HG03521 (cell line): ENCODE data around the gene FYCO1.

Source experiments
- ATAC-seq: cut with Tn5 transposase; IDR thresholded peaks from one replicate; pipeline ENCODE4 v1.9.1; 2021; ENCODE audit warnings: mild to moderate bottlenecking, moderate library complexity; ENCODE audit not compliant: unreplicated experiment

The FYCO1 gene

DNA sequence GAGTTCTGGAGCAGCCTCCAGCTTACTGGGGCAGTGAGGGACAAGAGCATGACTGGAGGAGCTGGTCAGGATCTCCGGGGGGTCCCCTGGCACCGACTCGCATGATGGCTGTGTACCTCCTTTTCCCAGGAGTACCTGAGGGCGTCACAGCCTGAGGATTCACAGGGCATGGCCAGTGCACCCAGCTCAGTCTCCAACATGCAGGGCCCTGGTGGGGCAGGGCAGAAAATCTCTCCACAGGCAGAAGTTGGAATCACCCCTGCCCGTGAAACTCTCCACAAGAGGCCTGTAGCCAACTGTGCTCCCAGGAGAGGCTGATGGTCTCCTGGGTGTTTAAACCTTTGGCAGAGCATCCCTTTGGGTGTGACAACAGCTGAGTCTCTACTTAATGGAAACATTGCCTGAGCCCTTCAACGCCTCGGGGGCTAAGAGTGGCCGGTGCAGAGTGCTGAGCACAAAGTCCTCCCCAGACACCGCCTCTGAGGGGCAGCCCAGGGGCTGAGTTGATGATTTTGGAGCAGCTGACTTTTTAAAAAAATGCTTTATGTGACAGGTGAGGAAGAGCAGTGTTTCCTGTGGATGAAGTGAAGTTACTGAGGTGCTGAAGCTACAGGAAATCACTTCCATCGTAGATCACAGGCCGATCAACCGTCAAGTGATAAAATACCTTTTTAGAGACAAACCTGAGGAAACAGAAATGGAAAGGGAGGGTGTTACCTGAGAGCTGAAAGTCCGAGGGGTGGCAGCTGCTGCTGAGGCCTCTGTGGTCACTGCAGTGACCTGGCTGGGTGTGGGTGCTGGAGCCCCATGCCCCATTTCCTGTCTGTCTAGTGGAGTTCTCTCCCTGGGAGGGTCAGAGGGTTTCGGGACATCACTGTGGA lies 74.2 kb downstream of the FYCO1 start:
- ATAC-seq, result no peak

DNA sequence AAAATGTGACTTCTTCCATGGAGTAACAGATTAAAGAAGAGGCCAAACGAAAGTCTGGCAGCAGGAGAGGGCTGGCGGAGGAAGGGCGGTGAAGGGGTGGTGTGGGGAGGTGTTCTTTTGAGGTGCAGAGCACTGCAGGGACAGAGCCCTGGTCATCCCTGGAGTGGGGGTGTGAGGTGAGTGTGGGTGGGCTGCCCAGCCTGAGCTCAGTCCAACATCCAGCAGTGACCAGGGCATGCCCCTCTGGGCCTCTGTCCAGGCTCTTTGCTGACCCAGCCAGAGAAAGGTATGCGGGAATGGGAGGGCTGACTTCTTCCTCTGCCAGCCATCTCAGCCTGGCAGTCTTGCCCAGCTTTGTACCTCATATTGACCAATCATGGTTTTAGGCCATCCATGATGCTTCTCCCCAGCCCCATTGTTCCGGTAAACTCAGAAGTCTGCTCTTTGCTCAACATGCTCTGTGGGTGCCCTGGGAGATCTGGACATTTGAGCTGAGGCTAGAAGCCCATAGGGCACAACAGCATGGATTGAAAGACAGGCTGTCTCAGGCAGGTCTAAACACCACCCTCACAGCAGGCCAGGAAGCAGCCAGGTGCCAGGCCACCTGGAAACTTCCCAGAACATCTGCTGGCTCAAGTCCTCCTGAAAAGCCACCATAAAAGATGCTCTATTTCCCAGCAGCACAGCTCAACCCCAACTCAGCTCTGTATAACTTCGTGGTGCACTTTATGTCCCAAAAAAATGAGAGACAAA lies 78.3 kb downstream of the FYCO1 start:
- no peak for ATAC-seq

DNA sequence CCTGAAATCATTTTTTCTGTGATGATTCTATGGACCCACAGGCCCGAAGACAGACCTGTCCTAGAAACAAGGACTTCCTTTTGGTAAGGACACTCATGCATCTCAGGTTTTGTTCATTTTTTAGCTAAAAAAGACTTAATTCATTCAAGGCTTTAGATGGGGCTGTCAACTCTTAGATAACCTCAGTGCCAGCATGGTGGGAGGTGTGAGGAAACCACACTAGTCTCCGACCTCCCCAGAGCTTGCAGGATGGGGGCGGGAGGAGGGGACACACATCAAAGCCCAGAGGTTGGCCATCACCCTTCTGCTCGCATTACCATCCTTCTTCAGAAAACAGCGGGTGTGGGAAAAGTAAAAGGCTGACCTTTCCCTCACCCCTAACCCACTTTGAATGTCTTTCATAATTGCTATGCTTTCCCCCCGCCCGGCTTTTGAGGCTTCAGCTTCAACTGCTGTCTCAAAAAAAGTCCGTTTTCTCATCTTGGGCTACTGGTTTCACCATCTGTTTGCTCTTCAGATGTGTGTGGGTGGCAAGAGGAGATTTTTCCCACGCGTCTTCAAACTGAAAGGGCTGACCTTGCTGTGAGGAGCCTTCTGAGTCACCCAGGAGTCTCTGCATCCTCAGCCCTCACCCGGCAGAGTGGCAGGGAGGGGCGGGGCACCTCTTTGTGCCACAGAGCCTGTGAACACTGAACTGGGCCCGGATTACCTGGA lies 79.9 kb downstream of the FYCO1 start:
- ATAC-seq, result peak; percentile 75

DNA sequence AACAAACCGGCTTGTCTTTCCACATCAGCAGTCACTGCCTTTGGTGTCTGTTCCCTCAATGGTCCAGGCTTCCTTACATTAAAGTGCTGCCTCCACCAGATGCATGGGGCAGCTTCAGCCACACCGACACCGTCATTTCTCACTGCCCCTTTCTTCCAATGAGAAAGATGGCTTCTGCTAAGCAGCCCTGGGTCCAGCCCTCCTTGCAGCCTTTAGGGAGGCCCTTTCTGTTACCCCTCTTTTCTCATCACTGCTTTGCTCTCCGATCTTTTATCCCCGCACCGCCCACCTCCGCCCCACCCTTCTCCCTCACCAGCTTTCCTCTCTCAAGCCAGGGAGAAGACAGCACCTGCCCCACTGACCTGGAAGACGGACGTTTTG lies 80.6 kb downstream of the FYCO1 start:
- ATAC-seq, result no peak

DNA sequence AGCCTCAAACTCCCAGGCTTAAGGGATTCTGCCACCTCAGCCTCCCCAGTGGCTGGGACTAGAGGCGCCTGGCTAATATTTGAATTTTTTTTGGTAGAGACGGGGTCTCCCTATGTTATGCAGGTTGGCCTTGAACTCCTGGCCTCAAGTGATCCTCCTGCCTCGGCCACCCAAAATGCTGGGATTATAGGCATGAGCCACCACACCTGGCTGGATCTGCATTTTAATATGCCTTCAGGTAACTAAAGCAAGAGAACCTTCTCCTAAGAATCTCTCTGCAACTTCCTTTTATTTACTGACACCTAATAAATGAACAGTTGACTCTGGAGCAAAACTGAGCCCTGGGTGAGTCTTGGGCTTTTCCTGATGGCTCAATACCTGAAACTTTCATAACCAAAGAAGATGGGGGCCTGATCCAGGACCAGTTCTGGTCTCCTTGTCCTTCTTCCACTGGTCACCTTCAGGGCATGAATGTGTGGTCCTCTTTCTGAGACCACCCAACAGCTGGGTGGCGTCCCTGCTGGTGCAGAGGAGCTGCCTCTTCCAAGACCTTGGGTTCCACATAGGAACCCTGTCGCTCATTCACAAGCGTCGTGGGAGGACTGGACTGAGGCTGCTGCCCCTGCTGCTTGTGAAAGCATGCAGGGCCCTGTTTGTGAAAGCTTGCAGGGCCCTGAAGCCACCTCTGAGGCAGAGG lies 81.1 kb downstream of the FYCO1 start:
- no peak for ATAC-seq

DNA sequence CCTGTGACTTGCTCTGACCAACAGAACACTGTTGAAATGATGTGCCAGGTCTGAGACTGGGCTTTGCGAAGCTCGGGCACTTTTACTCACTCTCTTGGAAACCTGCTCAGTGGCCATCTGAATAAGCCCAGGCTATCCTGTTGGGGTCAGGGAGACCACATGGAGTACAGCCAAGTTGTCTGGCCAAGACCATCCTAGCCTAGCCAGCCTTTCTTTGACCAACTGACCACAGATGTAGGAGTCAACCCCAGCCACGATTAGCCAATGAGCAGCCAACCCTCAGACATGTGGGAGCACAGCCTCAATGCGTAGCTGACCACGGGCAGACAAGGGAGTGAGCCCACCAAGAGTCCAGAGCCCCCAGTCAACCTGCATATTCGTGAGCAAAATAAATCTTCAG lies 83.2 kb downstream of the FYCO1 start:
- no peak for ATAC-seq

DNA sequence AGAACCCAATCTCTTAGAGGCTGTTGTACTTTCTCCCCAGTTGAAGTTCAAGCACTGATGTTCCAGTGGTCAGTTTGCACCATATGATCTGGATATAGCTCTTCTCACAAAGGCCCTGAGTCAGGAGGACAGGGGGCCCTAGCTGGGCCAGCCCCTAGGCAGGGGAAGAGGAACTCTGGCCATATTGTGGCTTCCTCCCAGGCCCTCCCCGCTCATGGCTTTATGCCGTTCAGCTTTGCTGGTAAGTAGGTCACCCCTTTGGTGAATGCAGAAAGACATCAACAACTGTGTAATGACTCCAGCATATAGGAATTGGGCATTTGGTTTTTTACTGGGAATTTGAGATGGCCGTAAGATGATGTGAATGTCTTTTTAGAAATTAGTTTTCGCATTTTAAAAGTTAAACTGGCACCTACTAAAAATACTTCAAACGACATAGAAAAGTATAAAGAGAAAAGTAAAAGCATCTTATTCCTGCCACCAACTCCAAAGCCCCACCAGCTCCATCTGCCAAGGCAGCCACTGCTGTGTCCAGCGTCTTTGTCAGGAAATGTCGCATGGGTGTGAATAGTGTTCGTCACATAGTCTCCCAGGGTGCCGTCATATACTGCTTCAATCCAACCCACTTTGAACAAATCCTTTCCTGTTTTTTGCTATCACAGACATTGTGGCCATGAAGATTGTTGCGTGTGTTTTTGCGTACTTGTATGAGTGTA lies 84.0 kb downstream of the FYCO1 start:
- no peak for ATAC-seq

DNA sequence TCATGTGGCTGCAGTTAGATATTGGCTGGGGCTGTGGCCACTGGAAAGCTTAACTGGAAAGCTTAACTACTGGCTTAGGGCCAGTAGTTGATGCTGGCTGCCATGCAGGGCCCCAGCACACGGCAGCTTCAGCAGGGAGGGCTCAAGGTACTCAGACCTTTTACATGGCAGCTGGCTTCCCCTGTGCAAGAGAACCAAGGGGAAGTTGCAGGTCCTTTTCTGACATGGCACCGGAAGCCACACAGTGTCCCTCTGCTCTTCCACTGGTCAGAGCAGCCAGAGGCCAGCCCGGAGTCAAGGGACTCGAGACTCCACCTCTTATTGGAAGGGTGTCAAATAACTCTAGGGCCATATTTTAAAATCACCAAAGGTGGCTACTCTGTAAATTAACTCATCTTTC lies 84.7 kb downstream of the FYCO1 start:
- no peak for ATAC-seq

DNA sequence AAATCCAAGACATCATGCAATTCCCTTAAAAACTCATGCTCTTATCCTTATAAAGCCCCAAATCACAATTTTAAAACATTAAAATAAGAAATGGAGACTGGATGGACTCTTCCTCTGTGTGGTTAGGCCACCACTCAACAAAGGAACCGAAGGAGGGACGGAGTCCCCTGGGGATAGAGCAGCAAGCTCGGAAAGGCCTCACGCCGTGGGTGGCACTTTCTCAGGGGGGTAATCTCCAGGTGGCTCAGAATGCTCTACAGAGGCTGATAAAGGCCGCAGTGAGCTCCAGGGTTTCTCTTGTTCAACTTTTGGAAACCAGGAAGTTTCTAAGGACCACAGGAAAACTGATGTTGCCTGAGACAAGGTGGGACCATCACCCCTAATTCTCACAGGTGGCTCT lies 86.1 kb downstream of the FYCO1 start:
- ATAC-seq, result no peak

DNA sequence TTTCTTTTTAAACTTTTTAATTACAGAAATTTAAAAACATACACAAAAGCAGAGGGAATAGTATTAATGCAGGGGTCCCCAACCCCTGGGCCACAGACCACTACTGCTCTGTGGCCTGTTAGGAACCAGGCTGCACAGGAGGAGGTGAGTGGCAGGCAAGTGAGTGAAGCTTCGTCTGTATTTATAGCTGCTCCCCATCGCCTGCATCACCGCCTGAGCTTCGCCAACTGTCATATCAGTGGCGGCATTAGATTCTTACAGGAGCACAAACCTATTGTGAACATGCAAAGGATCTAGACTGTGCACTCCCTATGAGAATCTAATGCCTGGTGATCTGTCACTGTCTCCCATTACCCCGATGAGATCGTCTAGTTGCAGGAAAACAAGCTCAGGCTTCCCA lies 86.9 kb downstream of the FYCO1 start:
- ATAC-seq, result no peak

DNA sequence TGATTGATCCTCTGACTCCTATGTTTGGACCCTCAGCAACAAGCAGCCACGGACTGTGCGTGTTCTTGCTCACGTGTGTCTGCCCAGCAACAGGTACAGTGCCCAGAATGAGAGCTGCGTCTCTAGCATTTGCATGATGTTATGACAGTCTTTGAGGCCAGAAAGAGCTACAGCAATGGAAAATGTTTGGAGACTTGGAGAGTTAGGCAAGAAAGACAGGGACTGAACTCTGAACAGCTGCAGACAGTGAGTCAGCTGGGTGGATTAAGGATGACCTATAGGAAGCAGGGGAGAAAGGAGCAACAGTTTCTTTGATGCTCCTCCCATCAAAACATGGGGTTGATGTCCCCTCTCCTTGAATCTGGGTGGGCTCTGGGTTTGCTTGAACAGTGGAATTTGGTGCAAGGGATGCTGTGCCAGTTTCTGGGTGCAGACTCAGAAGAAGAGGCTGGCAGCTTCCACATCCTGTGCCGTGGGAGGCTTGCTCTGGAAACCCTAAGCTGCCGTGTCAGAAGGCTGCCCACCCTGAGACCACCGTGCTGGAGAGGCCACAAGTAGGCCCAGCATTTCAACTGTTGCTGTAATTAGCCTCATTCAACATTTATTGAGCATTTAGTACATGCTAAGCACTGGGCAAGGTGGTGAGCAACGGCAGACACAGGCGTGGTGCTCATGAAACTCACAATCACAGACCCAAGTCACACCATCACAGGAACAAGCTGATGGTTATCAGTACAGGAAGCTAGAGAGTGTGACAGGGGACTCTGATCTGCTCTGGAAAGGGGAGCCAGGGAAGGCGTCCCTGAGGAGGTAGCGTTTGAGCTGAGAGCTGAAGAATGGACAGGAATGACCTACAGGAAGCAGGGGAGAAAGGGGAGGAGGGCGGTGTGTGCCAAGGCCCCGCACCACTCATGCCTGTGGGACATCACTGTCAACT lies 87.6 kb downstream of the FYCO1 start:
- no peak for ATAC-seq

DNA sequence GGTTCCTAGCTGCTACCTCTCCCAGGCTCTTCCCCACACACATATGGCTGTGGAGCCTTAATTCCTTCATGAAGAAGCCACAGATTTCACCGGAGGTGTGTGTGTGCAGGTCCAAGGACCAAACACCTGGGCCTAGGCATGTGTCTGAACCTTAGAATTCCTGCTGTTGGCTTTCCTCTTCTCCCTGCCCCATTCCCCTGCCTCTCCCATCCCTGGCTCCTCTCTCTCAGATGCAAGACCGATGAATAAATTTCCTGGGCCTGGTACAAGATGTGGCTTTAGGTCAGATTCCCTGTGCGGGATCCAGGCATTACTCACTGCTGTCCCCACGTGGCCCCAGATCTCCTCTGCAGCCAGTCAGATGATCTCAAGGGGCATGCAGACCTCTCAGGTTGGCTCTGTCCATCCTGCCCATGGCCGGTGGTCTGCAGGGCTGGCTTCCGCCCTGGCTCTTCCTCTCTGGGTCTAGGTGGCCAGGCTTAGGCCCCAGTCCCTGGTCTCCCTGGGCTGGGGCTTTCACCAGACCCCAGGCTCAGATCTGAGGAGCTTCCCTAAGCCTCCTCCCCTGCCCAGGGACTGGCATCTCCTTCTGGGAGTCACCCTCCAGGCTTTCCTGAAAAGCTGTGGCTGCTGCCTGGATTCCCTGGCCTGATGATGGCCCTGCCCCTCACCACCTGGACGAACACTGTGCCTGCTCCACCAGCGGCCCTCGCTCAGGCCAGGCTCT lies 88.8 kb downstream of the FYCO1 start:
- no peak for ATAC-seq

DNA sequence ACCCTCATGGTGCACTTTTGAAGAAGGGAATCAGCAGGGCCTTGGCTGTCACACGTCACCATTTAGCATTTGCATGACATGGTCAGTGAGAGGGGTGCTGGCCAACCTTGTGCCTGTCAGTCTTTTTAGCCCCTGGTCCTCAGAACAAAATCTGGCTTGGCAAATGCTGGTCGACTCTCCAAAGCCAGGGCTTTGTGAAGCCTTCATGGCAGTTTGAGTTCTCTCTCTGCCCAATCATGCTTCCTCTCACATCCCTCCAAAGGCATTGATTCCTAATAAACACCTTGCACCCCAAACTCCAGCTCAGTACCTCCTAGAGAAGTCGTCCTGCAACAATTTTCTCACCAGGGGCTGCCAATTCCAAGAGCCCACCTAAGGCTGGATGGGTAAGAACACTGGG lies 89.9 kb downstream of the FYCO1 start:
- no peak for ATAC-seq

DNA sequence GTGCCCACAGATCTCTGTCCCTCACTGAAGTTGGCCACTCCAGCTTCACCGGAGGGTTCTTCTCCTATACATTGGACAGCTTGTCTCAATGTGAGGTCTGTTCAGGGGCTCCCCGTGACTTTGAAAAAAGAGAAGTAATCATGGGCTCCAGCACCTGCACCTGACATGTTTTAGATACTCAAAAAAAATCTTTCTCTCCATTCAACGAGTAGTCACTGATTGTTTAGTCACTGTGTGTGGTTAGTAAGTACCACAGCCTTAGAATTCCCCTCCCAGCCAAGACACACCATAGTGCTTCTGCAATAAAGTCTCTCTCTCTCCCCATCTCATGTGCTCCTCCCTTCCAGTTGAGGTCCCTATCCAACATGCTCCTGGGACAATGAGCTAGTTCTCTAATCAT lies 90.7 kb downstream of the FYCO1 start:
- ATAC-seq, result no peak

DNA sequence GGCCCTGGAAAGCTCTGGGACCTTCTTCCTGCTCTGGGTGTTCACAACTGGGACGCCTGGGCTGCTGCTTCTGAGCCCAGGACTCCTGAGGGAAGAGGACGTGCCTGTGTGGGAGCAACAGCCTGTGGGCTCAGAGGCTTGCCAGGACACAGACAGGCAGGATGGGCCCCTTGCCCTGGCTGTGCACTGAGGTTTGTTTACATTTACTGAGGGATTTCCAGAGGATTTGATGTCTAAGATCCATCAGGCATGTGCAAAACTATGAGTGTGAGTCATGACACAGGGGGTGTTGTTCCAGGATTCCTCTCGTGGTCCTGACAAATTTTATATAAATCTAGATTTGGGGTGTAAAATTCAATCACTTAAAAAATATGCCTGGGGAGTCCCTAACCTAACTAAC lies 98.7 kb downstream of the FYCO1 start:
- no peak for ATAC-seq

DNA sequence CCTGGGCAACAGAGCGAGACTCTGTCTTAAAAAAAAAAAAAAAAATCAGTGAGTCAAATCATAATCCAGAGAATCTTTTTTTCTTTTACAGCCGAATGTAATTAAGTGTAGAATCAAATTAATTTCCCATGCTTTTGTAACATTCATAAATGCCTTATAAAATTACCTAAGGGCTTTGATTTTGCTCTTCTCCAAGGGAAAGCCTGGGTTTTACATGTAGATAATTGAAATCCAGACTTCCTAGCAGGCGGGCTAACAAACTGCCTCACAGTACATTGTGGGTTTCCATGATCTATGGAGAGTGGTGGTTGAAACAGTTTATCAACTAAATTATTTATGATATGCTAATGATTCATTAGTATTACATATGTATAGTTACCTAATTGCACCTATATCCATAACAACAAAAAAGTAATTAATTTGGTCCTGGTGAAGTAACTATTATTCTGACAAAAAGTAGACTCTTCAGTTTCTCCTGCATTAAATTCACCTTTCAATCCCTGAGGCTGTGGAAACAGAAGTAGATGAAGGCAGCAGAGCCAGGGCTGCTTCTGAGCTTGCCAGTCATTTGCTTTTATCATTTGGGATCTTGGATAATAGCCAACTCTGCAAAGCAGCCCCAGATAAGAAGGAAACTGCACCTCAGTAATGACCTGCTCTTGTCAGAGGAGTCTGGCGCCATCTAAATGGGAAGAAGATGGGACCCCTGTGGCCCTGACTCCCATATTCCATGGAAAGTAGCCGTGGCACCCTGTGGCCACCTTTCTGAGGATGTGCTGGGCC lies 99.7 kb downstream of the FYCO1 start:
- no peak for ATAC-seq

DNA sequence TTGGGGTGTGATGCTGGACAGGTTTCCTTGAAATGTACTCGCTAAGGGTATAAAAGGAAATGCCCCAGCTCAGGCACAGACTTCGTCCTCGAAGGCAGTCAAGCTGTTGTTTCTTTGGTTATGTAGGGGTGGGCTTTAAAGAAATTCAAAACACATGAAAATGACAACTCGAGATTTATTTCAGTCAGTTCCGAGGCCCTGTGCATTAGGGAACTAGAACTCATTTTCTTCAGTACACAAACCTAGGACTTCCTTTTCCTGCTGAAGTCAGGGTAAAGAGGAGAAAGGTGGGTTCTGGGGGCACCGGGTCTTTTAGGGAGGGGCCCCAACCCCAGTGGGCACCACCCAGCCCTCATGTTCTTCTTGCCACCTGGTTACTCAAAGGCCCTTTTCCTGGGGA lies 101.6 kb downstream of the FYCO1 start:
- ATAC-seq, result no peak

DNA sequence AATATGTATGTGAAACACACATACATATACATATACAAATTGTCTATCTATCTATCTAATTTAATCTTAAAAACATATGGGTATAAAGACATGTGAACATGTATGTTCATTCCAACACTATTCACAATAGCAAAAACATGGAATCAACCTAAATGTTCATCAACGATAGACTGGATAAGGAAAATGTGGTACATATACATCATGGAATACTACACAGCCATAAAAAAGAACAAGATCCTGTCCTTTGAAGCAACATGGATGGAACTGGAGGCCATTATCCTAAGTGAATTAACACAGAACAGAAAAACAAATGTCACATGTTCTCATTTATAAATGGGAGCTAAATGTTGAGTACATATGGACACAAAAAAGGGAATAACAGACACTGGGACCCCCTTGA lies 103.5 kb downstream of the FYCO1 start:
- ATAC-seq, result no peak
